ENCODE results near the gene NFIC.

NFIC gene

GRCh38 chr19:3402631-3403443 is 36.5 kb downstream of the NFIC start:
- H3F3A ChIP-seq (ENCODE audit: insufficient read depth, low read length): no peaks in the 10 kb centered on the region
- TF ChIP-seq EZH2 (IDR thresholded peaks at IDR 0.05; ENCODE audit: borderline replicate concordance, low read length): no peak
- TF ChIP-seq, protein P1, sequence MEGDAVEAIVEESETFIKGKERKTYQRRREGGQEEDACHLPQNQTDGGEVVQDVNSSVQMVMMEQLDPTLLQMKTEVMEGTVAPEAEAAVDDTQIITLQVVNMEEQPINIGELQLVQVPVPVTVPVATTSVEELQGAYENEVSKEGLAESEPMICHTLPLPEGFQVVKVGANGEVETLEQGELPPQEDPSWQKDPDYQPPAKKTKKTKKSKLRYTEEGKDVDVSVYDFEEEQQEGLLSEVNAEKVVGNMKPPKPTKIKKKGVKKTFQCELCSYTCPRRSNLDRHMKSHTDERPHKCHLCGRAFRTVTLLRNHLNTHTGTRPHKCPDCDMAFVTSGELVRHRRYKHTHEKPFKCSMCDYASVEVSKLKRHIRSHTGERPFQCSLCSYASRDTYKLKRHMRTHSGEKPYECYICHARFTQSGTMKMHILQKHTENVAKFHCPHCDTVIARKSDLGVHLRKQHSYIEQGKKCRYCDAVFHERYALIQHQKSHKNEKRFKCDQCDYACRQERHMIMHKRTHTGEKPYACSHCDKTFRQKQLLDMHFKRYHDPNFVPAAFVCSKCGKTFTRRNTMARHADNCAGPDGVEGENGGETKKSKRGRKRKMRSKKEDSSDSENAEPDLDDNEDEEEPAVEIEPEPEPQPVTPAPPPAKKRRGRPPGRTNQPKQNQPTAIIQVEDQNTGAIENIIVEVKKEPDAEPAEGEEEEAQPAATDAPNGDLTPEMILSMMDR (IDR thresholded peaks at IDR 0.05; ENCODE audit: low read length): no peak
- no peaks in the 10 kb centered on the region for H3K9me2 ChIP-seq (ENCODE audit: low read depth, low read length)
- no peaks in the 10 kb centered on the region for H3K36me3 ChIP-seq (ENCODE audit: insufficient read depth, low read length)
- no peaks in the 10 kb centered on the region for H3K27me3 ChIP-seq (ENCODE audit: insufficient read depth, low read length)
- H3K4me1 ChIP-seq (ENCODE audit: insufficient read depth, low read length, severe bottlenecking): no peaks in the 10 kb centered on the region
- H4K20me1 ChIP-seq (ENCODE audit: insufficient read depth, low read length): no peaks in the 10 kb centered on the region
- H3K4me3 ChIP-seq (ENCODE audit: low read depth, low read length, poor library complexity, severe bottlenecking): no peak overlapping the region
- no peaks in the 10 kb centered on the region for H3K9me3 ChIP-seq (ENCODE audit: low read length)
- H2AFZ ChIP-seq (ENCODE audit: low read length): no peak overlapping the region
- H3K79me2 ChIP-seq (ENCODE audit: insufficient read depth, low read length): no peaks in the 10 kb centered on the region
- no peak overlapping the region for H3K27ac ChIP-seq (ENCODE audit: low read depth, low read length, poor library complexity, severe bottlenecking)
- H3K4me2 ChIP-seq (ENCODE audit: low read length): no peak overlapping the region
- H3K9ac ChIP-seq (ENCODE audit: low read length): no peak overlapping the region

DNA sequence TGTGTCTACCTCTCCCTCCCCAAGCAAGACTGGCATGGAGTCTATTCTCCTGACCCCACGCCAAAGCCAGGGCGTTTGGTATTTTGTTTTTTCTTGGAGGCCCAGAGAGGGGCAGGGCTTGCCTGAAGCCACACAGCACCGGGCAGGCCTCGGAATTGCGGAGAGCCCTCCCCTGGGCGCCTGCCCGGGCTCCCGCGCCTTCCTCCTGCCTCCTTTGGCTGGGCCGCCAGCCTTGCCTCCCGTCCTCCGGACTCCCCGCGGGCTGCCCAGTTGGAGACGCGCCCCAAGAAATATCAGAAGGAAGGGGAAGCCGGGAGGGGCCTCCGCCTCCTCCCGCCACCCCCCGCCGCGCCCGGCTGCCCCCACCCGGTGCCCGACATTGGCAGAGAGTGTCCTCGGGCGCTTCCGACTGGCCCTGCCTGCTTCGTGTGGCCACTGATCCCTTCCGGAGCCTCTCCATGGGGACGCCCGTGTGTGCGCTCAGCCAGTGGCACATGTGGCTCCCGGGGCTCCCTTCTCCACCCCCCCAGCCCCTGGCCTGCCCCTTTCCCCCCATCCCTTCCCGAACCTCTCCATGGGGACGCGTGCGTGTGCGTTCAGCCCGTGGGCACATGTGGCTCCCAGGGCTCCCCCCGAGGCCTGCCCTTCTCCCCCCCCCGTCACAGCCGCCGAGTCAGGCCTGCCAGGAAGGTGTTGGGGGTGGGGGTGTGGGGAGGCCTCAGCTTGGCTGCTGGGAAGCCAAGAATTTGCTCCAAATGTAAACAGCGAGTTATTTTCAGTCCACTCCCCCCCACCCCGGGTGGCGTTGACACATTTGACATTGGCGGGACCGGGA is 37.3 kb downstream of the NFIC start:
- no peak overlapping the region for H3K9ac ChIP-seq (ENCODE audit: low read length)
- H3K4me2 ChIP-seq (ENCODE audit: low read length): no peak overlapping the region
- no peaks in the 10 kb centered on the region for H4K20me1 ChIP-seq (ENCODE audit: insufficient read depth, low read length)
- no peaks in the 10 kb centered on the region for H3K36me3 ChIP-seq (ENCODE audit: insufficient read depth, low read length)
- TF ChIP-seq, protein P1 (IDR thresholded peaks at IDR 0.05; ENCODE audit: low read length): no peak
- TF ChIP-seq EZH2 (IDR thresholded peaks at IDR 0.05; ENCODE audit: borderline replicate concordance, low read length): no peak
- no peaks in the 10 kb centered on the region for H3K9me2 ChIP-seq (ENCODE audit: low read depth, low read length)
- H3K4me1 ChIP-seq (ENCODE audit: insufficient read depth, low read length, severe bottlenecking): no peaks in the 10 kb centered on the region
- no peak overlapping the region for H2AFZ ChIP-seq (ENCODE audit: low read length)
- H3K9me3 ChIP-seq (ENCODE audit: low read length): no peaks in the 10 kb centered on the region
- no peaks in the 10 kb centered on the region for H3K79me2 ChIP-seq (ENCODE audit: insufficient read depth, low read length)
- no peak overlapping the region for H3K4me3 ChIP-seq (ENCODE audit: low read depth, low read length, poor library complexity, severe bottlenecking)
- no peak overlapping the region for H3K27ac ChIP-seq (ENCODE audit: low read depth, low read length, poor library complexity, severe bottlenecking)
- H3K27me3 ChIP-seq (ENCODE audit: insufficient read depth, low read length): no peaks in the 10 kb centered on the region
- H3F3A ChIP-seq (ENCODE audit: insufficient read depth, low read length): no peaks in the 10 kb centered on the region

DNA sequence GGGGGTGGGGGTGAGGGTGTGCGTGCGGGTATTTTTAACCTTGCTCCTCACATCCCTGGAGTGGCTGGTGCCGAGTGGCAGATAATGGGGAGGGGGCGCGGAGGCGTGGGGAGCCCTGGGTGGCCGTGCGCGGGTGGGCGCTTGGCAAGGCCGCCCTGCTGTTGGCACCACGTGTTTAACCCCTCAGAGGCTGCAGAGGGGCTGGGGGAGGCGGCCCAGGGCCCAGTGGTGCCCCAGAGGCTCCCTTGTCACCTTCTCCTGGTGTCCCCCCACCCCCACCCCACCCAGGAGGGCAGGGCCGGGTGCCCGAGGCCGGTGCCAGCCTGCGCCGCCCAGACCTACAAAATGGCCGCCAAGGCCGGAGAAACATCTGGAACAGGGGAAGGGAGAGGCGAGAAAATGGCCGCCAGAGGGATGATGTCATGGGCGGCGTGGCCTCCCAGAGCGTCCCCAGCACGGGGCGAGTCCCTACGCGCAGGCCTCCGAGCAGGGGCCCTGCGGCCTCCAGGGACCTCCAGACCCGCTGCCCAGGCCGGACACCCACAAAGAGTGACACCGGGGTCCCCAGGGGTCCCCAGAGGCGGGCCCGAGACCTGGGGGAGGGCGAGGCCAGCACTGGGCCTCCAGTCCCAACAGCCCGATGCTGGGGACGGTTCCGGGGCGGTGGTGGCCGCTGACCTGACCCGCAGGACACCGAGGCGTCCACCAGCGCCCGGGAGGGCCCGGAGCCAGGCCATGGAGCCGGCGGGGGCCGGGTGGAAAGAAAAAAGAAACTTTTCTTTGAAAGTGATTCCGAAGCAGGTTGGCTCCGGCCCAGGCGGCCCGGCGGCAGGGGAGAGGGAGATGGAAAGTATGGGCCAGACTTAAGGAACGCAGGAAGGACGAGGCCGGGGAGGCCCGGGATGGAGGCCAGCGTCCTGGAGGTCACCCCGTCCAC is 38.2 kb downstream of the NFIC start:
- Histone ChIP-seq H3K36me3 (ENCODE audit: insufficient read depth, low read length) (no peaks in the 10 kb centered on the region), H3K27ac (ENCODE audit: low read depth, low read length, poor library complexity, severe bottlenecking) (no peak overlapping the region), H3K4me2 (ENCODE audit: low read length) (no peak overlapping the region), H2AFZ (ENCODE audit: low read length) (no peak overlapping the region), H4K20me1 (ENCODE audit: insufficient read depth, low read length) (no peaks in the 10 kb centered on the region), H3K79me2 (ENCODE audit: insufficient read depth, low read length) (no peaks in the 10 kb centered on the region), H3K9me2 (ENCODE audit: low read depth, low read length) (no peaks in the 10 kb centered on the region), H3K9ac (ENCODE audit: low read length) (no peak overlapping the region), H3K4me3 (ENCODE audit: low read depth, low read length, poor library complexity, severe bottlenecking) (no peak overlapping the region), H3K27me3 (ENCODE audit: insufficient read depth, low read length) (no peaks in the 10 kb centered on the region), H3F3A (ENCODE audit: insufficient read depth, low read length) (no peaks in the 10 kb centered on the region), H3K9me3 (ENCODE audit: low read length) (no peaks in the 10 kb centered on the region), H3K4me1 (ENCODE audit: insufficient read depth, low read length, severe bottlenecking) (no peaks in the 10 kb centered on the region)
- no peak for TF ChIP-seq EZH2 (IDR thresholded peaks at IDR 0.05; ENCODE audit: borderline replicate concordance, low read length)
- TF ChIP-seq, protein P1 (IDR thresholded peaks at IDR 0.05; ENCODE audit: low read length): no peak

Measured in OCI-LY1 (cell line).